GM12878 (cell line): ENCODE data around the gene RPL7A. TPM values are rescaled to one million over a fixed set of nuclear protein-coding genes. Genes with fewer than 3 reads are reported as not detected.
A peak's percentile ranks its signal among the peaks of the same experiment; 100 is the strongest.

Experiments
- ASH2L ChIP-seq: fragments of 300-600, 200-600 bp; sonication (generic); IDR thresholded peaks from 2 replicates; pipeline ENCODE4 v1.6.1; 2017; ENCODE audit warnings: low read depth, mild to moderate bottlenecking, borderline replicate concordance
- ATF2 ChIP-seq: IDR thresholded peaks from 2 replicates; pipeline ENCODE4 v1.6.1; 2012; ENCODE audit warnings: low read length, inconsistent platforms
- BCL11A ChIP-seq: IDR thresholded peaks from 2 replicates; pipeline ENCODE4 v1.6.1; 2011; ENCODE audit warnings: low read depth, low read length
- CBX5 ChIP-seq: sonication (generic); IDR thresholded peaks from 2 replicates; pipeline ENCODE4 v1.6.1; 2016; ENCODE audit warnings: low read depth, moderate library complexity, mild to moderate bottlenecking, inconsistent platforms
- EED ChIP-seq: sonication (generic); IDR thresholded peaks from 2 replicates; pipeline ENCODE4 v1.6.1; 2016; ENCODE audit warnings: antibody characterized with exemption, low read depth
- IRF3 ChIP-seq: fragments of 450-650 bp; IDR thresholded peaks from 2 replicates; pipeline ENCODE4 v1.6.1; 2014; ENCODE audit warnings: mild to moderate bottlenecking
- MEF2A ChIP-seq: IDR thresholded peaks from 2 replicates; pipeline ENCODE4 v1.6.1; 2011; ENCODE audit warnings: low read depth, mild to moderate bottlenecking, low read length, moderate library complexity; ENCODE audit not compliant: insufficient read depth
- MTA3 ChIP-seq: IDR thresholded peaks from 2 replicates; pipeline ENCODE4 v1.6.1; 2012; ENCODE audit warnings: low read length, inconsistent platforms, borderline replicate concordance
- NR2C2 ChIP-seq: IDR thresholded peaks from 2 replicates; pipeline ENCODE4 v1.6.1; 2011; ENCODE audit warnings: borderline replicate concordance, low read depth; ENCODE audit not compliant: control insufficient read depth, insufficient read length
- PBX3 ChIP-seq: IDR thresholded peaks from 2 replicates; pipeline ENCODE4 v1.6.1; 2011; ENCODE audit warnings: mild to moderate bottlenecking, low read depth, low read length, moderate library complexity; ENCODE audit not compliant: insufficient replicate concordance
- POU2F2 ChIP-seq: IDR thresholded peaks from 3 replicates; pipeline ENCODE4 v1.6.1; 2011; ENCODE audit warnings: low read depth, mild to moderate bottlenecking, low read length, borderline replicate concordance
- RAD51 ChIP-seq: fragments of 450-650 bp; IDR thresholded peaks from 2 replicates; pipeline ENCODE4 v1.6.1; 2016; ENCODE audit warnings: moderate library complexity, mild to moderate bottlenecking, inconsistent platforms
- SIN3A ChIP-seq: IDR thresholded peaks from 2 replicates; pipeline ENCODE4 v1.6.1; 2012; ENCODE audit warnings: low read depth, low read length, improper control_type of control experiment
- SMARCA5 ChIP-seq: fragments of 450-650 bp; IDR thresholded peaks from 2 replicates; pipeline ENCODE4 v1.6.1; 2017; ENCODE audit warnings: mild to moderate bottlenecking
- SMC3 ChIP-seq: IDR thresholded peaks from 2 replicates; pipeline ENCODE4 v1.6.1; 2011; ENCODE audit warnings: low read length, improper control_type of control experiment, borderline replicate concordance
- SREBF1 ChIP-seq: IDR thresholded peaks from 2 replicates; pipeline ENCODE4 v1.6.1; 2012; ENCODE audit warnings: mild to moderate bottlenecking, low read length
- WRNIP1 ChIP-seq: IDR thresholded peaks from 2 replicates; pipeline ENCODE4 v1.6.1; 2011; ENCODE audit warnings: low read depth, low read length, improper control_type of control experiment, borderline replicate concordance
- YBX1 ChIP-seq: fragments of 450-650 bp; IDR thresholded peaks from 2 replicates; pipeline ENCODE4 v1.6.1; 2016; ENCODE audit warnings: antibody characterized with exemption
- ZNF207 ChIP-seq: fragments of 450-650 bp; IDR thresholded peaks from 2 replicates; pipeline ENCODE4 v1.6.1; 2014; ENCODE audit warnings: antibody characterized with exemption, mild to moderate bottlenecking, borderline replicate concordance
- ZNF24 ChIP-seq: fragments of 450-650 bp; IDR thresholded peaks from 2 replicates; pipeline ENCODE4 v1.6.1; 2017; ENCODE audit warnings: antibody characterized with exemption, mild to moderate bottlenecking
- ZNF687 ChIP-seq: fragments of 450-650 bp; IDR thresholded peaks from 2 replicates; pipeline ENCODE4 v1.6.1; 2017; ENCODE audit warnings: mild to moderate bottlenecking, moderate library complexity
- polyA plus RNA-seq, 11 experiments: library from polyadenylated mRNA; depleted of rRNA in 4 of 11; unstranded in 6 of 11; stranded (reverse) in 5 of 11; fragments of >200 nt; fragmentation: Nextera tagmentation in 4 of 11; fragmentation: Illumina TruSeq in 1 of 11; extraction: Ambion mirVana in 4 of 11; extraction: Trizol in 1 of 11; gene quantifications; 1 replicate in 1 of 11; 2 replicates in 10 of 11; pipeline versions ENCODE4 v1.2.1 to v1.2.3, GENCODE V29; 2011 to 2016; ENCODE audit warnings: inconsistent platforms in 2 of 11, missing spikeins in 2 of 11, low read depth in 1 of 11
- total RNA-seq, 4 experiments: library from RNA; depleted of rRNA in 3 of 4; stranded (reverse); fragments of >200 nt in 3 of 4; fragmentation: Illumina TruSeq in 1 of 4; extraction: Trizol in 1 of 4; gene quantifications; 2 replicates each; pipeline versions ENCODE4 v1.2.1 to v1.2.3, GENCODE V29; 2013 to 2021
- TF ChIP-seq, protein P1 (sequence below): fragments of 450-650 bp; IDR thresholded peaks from 2 replicates; pipeline ENCODE4 v1.6.1; 2017; ENCODE audit warnings: low read depth, mild to moderate bottlenecking, moderate library complexity

Gene RPL7A
- total and polyA plus RNA-seq, 10 of the 15 experiments (the other 5 are each of a cell fraction or from before 2014, with no cell fraction given), result 917 to 5,193 (median 3,326) TPM

GRCh38 chr9:133347985-133348717 lies at the start of gene RPL7A, which contains the start of gene MED22 (continued):
- no peak for TF ChIP-seq SMC3
- TF ChIP-seq EED, result no peak
- TF ChIP-seq NR2C2, result no peak
- TF ChIP-seq ZNF207, result peak; percentile 96
- TF ChIP-seq ASH2L, result peak; percentile 98
- TF ChIP-seq ZNF24, result no peak
- no peak for TF ChIP-seq IRF3
- TF ChIP-seq BCL11A, result no peak
- TF ChIP-seq SIN3A, result no peak; the same call in 1 of the 2 replicates
- TF ChIP-seq, protein P1, sequence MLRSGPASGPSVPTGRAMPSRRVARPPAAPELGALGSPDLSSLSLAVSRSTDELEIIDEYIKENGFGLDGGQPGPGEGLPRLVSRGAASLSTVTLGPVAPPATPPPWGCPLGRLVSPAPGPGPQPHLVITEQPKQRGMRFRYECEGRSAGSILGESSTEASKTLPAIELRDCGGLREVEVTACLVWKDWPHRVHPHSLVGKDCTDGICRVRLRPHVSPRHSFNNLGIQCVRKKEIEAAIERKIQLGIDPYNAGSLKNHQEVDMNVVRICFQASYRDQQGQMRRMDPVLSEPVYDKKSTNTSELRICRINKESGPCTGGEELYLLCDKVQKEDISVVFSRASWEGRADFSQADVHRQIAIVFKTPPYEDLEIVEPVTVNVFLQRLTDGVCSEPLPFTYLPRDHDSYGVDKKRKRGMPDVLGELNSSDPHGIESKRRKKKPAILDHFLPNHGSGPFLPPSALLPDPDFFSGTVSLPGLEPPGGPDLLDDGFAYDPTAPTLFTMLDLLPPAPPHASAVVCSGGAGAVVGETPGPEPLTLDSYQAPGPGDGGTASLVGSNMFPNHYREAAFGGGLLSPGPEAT, result peak; percentile 95
- TF ChIP-seq CBX5, result no peak
- TF ChIP-seq WRNIP1, result no peak
- TF ChIP-seq SMARCA5, result peak; percentile 78; the same call in 1 of the 2 replicates
- TF ChIP-seq SREBF1, result no peak
- no peak for TF ChIP-seq YBX1
- TF ChIP-seq ATF2, result no peak; the same call in 1 of the 2 replicates
- peak; percentile 67; the same call in 1 of the 2 replicates for TF ChIP-seq MTA3
- peak; percentile 99 for TF ChIP-seq POU2F2
- no peak for TF ChIP-seq ZNF687
- peak; percentile 40 for TF ChIP-seq PBX3
- no peak for TF ChIP-seq RAD51
- TF ChIP-seq MEF2A, result no peak
